Measurements from ENCODE around the gene CCT6B. TPM values are rescaled to one million over a fixed set of nuclear protein-coding genes. Genes with fewer than 3 reads are reported as not detected.

Gene CCT6B
- total and polyA plus RNA-seq, 9 of the 15 experiments (the other 6 are each of a cell fraction or from before 2014, with no cell fraction given), result 0.25 to 0.91 (median 0.58) TPM

- TF ChIP-seq PTTG1 (tag; IDR thresholded peaks at IDR 0.05; ENCODE audit: low read depth) (no peak), CBFA2T2 (conservative IDR thresholded peaks at IDR 0.05) (peak; percentile 93), ZBTB9 (CRISPR knock-in tag; IDR thresholded peaks at IDR 0.05) (0 out of 2 replicates have a peak, but pooled peaks have one; percentile 14), ZNF583 (CRISPR knock-in tag; IDR thresholded peaks at IDR 0.05) (peak; percentile 71; the same call in 1 of the 2 replicates), ZNF174 (CRISPR knock-in tag; IDR thresholded peaks at IDR 0.05) (no peak), TBL1XR1 (IDR thresholded peaks at IDR 0.05; ENCODE audit: low read length in 2 of 2) (peak in 1 of 2 experiments; percentile 77; a peak in 2 of 4 replicates), DNMT1 (IDR thresholded peaks at IDR 0.05) (no peak), FOXA1 (IDR thresholded peaks at IDR 0.05; ENCODE audit: borderline replicate concordance) (no peak), CBFA2T3 (IDR thresholded peaks at IDR 0.05) (peak; percentile 95), ZNF395 (CRISPR knock-in tag; IDR thresholded peaks at IDR 0.05) (peak; percentile 50; the same call in 1 of the 2 replicates), RBM34 (IDR thresholded peaks at IDR 0.05; ENCODE audit: borderline replicate concordance, insufficient read depth, low read length) (no peak), PHB2 (IDR thresholded peaks at IDR 0.05; ENCODE audit: low read depth) (peak; percentile 76; the same call in 1 of the 2 replicates), HDAC3 (IDR thresholded peaks at IDR 0.05; ENCODE audit: borderline replicate concordance, partially characterized antibody) (peak; percentile 79), PREB (CRISPR knock-in tag; IDR thresholded peaks at IDR 0.05) (no peak), SIN3A (IDR thresholded peaks at IDR 0.05; ENCODE audit: borderline replicate concordance in 2 of 2, control insufficient read depth in 1 of 2, low read depth in 2 of 2, low read length in 2 of 2) (no peak), MLLT1 (IDR thresholded peaks at IDR 0.05) (peak in 1 of 2 experiments; percentile 89; a peak in 2 of 4 replicates), RAD51 (IDR thresholded peaks at IDR 0.05; ENCODE audit: borderline replicate concordance, low read depth) (no peak), MYC (IDR thresholded peaks at IDR 0.05; ENCODE audit: low read depth, low read length) (peak; percentile 58), MYC (CRISPR knock-in tag; IDR thresholded peaks at IDR 0.05; ENCODE audit: borderline replicate concordance, low read depth) (no peak)
- TF ChIP-seq, protein P1, sequence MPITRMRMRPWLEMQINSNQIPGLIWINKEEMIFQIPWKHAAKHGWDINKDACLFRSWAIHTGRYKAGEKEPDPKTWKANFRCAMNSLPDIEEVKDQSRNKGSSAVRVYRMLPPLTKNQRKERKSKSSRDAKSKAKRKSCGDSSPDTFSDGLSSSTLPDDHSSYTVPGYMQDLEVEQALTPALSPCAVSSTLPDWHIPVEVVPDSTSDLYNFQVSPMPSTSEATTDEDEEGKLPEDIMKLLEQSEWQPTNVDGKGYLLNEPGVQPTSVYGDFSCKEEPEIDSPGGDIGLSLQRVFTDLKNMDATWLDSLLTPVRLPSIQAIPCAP (CRISPR knock-in tag; IDR thresholded peaks at IDR 0.05; ENCODE audit: borderline replicate concordance), result no peak
- TF ChIP-seq, protein P2, sequence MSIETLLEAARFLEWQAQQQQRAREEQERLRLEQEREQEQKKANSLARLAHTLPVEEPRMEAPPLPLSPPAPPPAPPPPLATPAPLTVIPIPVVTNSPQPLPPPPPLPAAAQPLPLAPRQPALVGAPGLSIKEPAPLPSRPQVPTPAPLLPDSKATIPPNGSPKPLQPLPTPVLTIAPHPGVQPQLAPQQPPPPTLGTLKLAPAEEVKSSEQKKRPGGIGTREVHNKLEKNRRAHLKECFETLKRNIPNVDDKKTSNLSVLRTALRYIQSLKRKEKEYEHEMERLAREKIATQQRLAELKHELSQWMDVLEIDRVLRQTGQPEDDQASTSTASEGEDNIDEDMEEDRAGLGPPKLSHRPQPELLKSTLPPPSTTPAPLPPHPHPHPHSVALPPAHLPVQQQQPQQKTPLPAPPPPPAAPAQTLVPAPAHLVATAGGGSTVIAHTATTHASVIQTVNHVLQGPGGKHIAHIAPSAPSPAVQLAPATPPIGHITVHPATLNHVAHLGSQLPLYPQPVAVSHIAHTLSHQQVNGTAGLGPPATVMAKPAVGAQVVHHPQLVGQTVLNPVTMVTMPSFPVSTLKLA (conservative IDR thresholded peaks at IDR 0.05), result peak in 1 of 2 experiments; percentile 54; a peak in 1 of 4 replicates
These were observed 76.2 kb downstream of the CCT6B start (continued) for GRCh38 chr17:34885076-34885475.
